B cell (primary cell): Measurements from ENCODE around the gene COQ3. TPM values are rescaled to one million over a fixed set of nuclear protein-coding genes. Genes with fewer than 3 reads are reported as not detected.

Experiments
- ATAC-seq: fragments of 200-7000 bp; cut with Tn5 transposase; one replicate; pipeline ENCODE4 v1.10.0; 2021; ENCODE audit warnings: low read depth, mild to moderate bottlenecking, moderate number of reproducible peaks, moderate library complexity
- CTCF ChIA-PET: fragments of 350-600 bp; sonication (Branson Sonifier 250); formaldehyde crosslinking; loops from one replicate; lab custom pipeline; 2021; ENCODE audit warnings: antibody characterized with exemption, inconsistent platforms; lab: Charles Lee
- POLR2A ChIA-PET: fragments of 350-600 bp; sonication (Branson Sonifier 250); formaldehyde crosslinking; loops from one replicate; lab custom pipeline; 2021; ENCODE audit warnings: antibody characterized with exemption; lab: Charles Lee
- DNase-seq: peaks from one replicate; pipeline ENCODE4 v3.0.0; 2013
- H2AFZ ChIP-seq: 2 replicates; pipeline ENCODE4 v1.6.1; 2012; ENCODE audit warnings: mild to moderate bottlenecking, low read depth, low read length; ENCODE audit not compliant: insufficient read depth, poor library complexity, severe bottlenecking
- H3K27ac ChIP-seq, 2 donors: 1 replicate in 1 of 2; 2 replicates in 1 of 2; pipeline ENCODE4 v1.5.1; 2012 to 2013; ENCODE audit warnings: low read length in 2 of 2, mild to moderate bottlenecking in 2 of 2, moderate library complexity in 1 of 2
- H3K27me3 ChIP-seq, 4 experiments: fragments of 200-600 bp in 1 of 4; sonication (generic) in 1 of 4; replicated peaks in 1 of 4; 1 replicate in 2 of 4; 2 replicates in 2 of 4; pipeline versions ENCODE4 v1.6.1 to v1.7.0; 2013 to 2016; ENCODE audit warnings: low read length in 3 of 4, mild to moderate bottlenecking in 2 of 4, mixed read lengths in 1 of 4, moderate library complexity in 1 of 4; ENCODE audit not compliant: insufficient read depth in 4 of 4, control insufficient read depth in 3 of 4; ENCODE audit errors: control extremely low read depth in 1 of 4
- H3K36me3 ChIP-seq, 2 experiments: replicated peaks in 1 of 2; 1 replicate in 1 of 2; 2 replicates in 1 of 2; pipeline versions ENCODE4 v1.6.1 to v1.7.1; 2013; ENCODE audit warnings: low read length in 1 of 2; ENCODE audit not compliant: insufficient read depth in 2 of 2, control insufficient read depth in 1 of 2; ENCODE audit errors: control extremely low read depth in 1 of 2, extremely low read depth in 1 of 2
- H3K4me1 ChIP-seq, 2 donors: fragments of 200-600 bp in 1 of 2; sonication (generic) in 1 of 2; 1 replicate in 1 of 2; 2 replicates in 1 of 2; pipeline versions ENCODE4 v1.5.1 to v1.6.1; 2013 to 2017; ENCODE audit warnings: low read length in 2 of 2; ENCODE audit not compliant: control insufficient read depth in 2 of 2, insufficient read depth in 2 of 2
- H3K4me2 ChIP-seq: replicated peaks from 2 replicates; pipeline ENCODE3; 2012; ENCODE audit warnings: mild to moderate bottlenecking, low read depth, low read length; ENCODE audit not compliant: poor library complexity, severe bottlenecking
- H3K4me3 ChIP-seq, 5 experiments: fragments of 200-600 bp in 1 of 5; sonication (generic) in 1 of 5; 1 replicate in 3 of 5; 2 replicates in 2 of 5; pipeline versions ENCODE4 v1.5.1 to v1.7.0; 2011 to 2016; ENCODE audit warnings: low read length in 4 of 5, mild to moderate bottlenecking in 4 of 5, low read depth in 2 of 5, control low read depth in 1 of 5, moderate library complexity in 1 of 5; ENCODE audit not compliant: insufficient read depth in 1 of 5; ENCODE audit errors: control extremely low read depth in 1 of 5, extremely low read depth in 1 of 5
- H3K79me2 ChIP-seq: fragments of 200-600 bp; sonication (generic); one replicate; pipeline ENCODE4 v1.6.0; 2016; ENCODE audit warnings: low read length; ENCODE audit not compliant: control insufficient read depth, insufficient read depth
- H3K9ac ChIP-seq: fragments of 200-600 bp; sonication (generic); 2 replicates; pipeline ENCODE4 v1.6.1; 2017; ENCODE audit warnings: mild to moderate bottlenecking, low read length, moderate library complexity
- H3K9me3 ChIP-seq, 3 donors: one replicate each; pipeline versions ENCODE4 v1.6.1 to v1.7.1; 2013; ENCODE audit warnings: low read length in 2 of 3; ENCODE audit not compliant: control insufficient read depth in 2 of 3, insufficient read depth in 1 of 3; ENCODE audit errors: control extremely low read depth in 1 of 3
- H4K20me1 ChIP-seq: 2 replicates; pipeline ENCODE4 v1.6.0; 2012; ENCODE audit warnings: mild to moderate bottlenecking, low read length; ENCODE audit not compliant: insufficient read depth, control insufficient read depth, poor library complexity, severe bottlenecking
- H3K27ac Mint-ChIP-seq: one replicate; pipeline ENCODE4 v1.8.0; 2021; ENCODE audit warnings: mixed read lengths
- H3K27me3 Mint-ChIP-seq: one replicate; pipeline ENCODE4 v1.8.0; 2021; ENCODE audit warnings: mixed read lengths
- H3K4me1 Mint-ChIP-seq: one replicate; pipeline ENCODE4 v1.8.0; 2021; ENCODE audit warnings: mixed read lengths
- H3K4me3 Mint-ChIP-seq: one replicate; pipeline ENCODE4 v1.8.0; 2021; ENCODE audit warnings: mixed read lengths
- H3K9me3 Mint-ChIP-seq: one replicate; pipeline ENCODE4 v1.8.0; 2022; ENCODE audit warnings: mixed read lengths; ENCODE audit not compliant: insufficient read depth
- EZH2 ChIP-seq: IDR thresholded peaks from 2 replicates; pipeline ENCODE4 v1.6.1; 2012; ENCODE audit warnings: borderline replicate concordance, low read depth, mild to moderate bottlenecking, moderate library complexity, low read length; ENCODE audit not compliant: insufficient read depth, poor library complexity, severe bottlenecking
- WGBS: methylation state at CpG from one replicate; pipeline ENCODE4 v1.1.5; 2013; ENCODE audit warnings: missing lambda C conversion rate; ENCODE audit not compliant: insufficient coverage; 5-methylcytosine and 5-hydroxymethylcytosine counted together
- intact Hi-C: fragments of 100-400 bp; cut with micrococcal nuclease; formaldehyde crosslinking; loops from one replicate; pipeline ENCODE4 v1.10.0; 2022
- polyA plus RNA-seq: library from polyadenylated mRNA; depleted of rRNA; stranded (reverse); fragments of >200 nt; gene quantifications from 2 replicates; pipeline ENCODE4 v1.2.3, GENCODE V29; 2012
- total RNA-seq, 2 donors: library from RNA; stranded (reverse); fragments of 120-200 nt in 1 of 2; gene quantifications; 1 replicate in 1 of 2; 2 replicates in 1 of 2; pipeline versions ENCODE4 v1.2.3 to v1.2.4, GENCODE V29; 2013 to 2022
- TF ChIP-seq, protein P1 (sequence below): fragments of 200-600 bp; IDR thresholded peaks from one replicate; pipeline ENCODE4 v1.8.0; 2022; ENCODE audit warnings: antibody characterized with exemption, mild to moderate bottlenecking

Gene COQ3
- total and polyA plus RNA-seq, 2 donors (not counting 1 experiment from before 2014, with no cell fraction given), result 2.9 to 3.1 TPM

GRCh38 chr6:99426451-99426757, 32.4 kb upstream of the COQ3 start:
- Mint-ChIP-seq H3K4me3 (peak overlapping the region; percentile 99), H3K27ac (peak overlapping the region; percentile 100), H3K9me3 (no peaks in the 10 kb centered on the region), H3K27me3 (no peaks in the 10 kb centered on the region), H3K4me1 (peaks cover 48% of the 10 kb centered on the region)
- Histone ChIP-seq H3K27me3 (no peaks in the 10 kb centered on the region), H3K27ac (peak overlapping the region in 1 of 2 donors; percentile 97), H3K36me3 (peaks cover 3 to 6% of the 10 kb centered on the region in 2 experiments), H3K4me2 (peak overlapping the region; percentile 72), H3K79me2 (peaks cover 52% of the 10 kb centered on the region), H3K4me1 (peaks cover 37% of the 10 kb centered on the region in 2 donors), H3K9ac (peak overlapping the region; percentile 100), H3K4me3 (peak overlapping the region; percentile 75 to 100 (median 99)), H4K20me1 (peaks cover 32% of the 10 kb centered on the region), H3K9me3 (no peaks in the 10 kb centered on the region), H2AFZ (peak overlapping the region; percentile 99)
- ATAC-seq (no peak), DNase-seq (no peak)
- TF ChIP-seq, protein P1, sequence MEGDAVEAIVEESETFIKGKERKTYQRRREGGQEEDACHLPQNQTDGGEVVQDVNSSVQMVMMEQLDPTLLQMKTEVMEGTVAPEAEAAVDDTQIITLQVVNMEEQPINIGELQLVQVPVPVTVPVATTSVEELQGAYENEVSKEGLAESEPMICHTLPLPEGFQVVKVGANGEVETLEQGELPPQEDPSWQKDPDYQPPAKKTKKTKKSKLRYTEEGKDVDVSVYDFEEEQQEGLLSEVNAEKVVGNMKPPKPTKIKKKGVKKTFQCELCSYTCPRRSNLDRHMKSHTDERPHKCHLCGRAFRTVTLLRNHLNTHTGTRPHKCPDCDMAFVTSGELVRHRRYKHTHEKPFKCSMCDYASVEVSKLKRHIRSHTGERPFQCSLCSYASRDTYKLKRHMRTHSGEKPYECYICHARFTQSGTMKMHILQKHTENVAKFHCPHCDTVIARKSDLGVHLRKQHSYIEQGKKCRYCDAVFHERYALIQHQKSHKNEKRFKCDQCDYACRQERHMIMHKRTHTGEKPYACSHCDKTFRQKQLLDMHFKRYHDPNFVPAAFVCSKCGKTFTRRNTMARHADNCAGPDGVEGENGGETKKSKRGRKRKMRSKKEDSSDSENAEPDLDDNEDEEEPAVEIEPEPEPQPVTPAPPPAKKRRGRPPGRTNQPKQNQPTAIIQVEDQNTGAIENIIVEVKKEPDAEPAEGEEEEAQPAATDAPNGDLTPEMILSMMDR, result no peak
- no peak for TF ChIP-seq EZH2
- 62% methylated on average over 3 of the region's 4 CpGs for WGBS
- CTCF ChIA-PET, result interaction anchor here (0.7 to 2.4 kb wide), 7 partner anchors 14 to 96 kb away, joined by 3 to 12 read pairs (median 4); partner anchors contain the start of gene COQ3
- POLR2A ChIA-PET, result no interaction called here
- intact Hi-C loops, result loop anchor here (2.0 kb wide), 1 partner anchor 98 kb away; no protein-coding TSS in a partner anchor

GRCh38 chr6:99425647-99426450, 31.9 kb upstream of the COQ3 start:
- WGBS, result 3% methylated on average over 18 of the region's 29 CpGs
- Histone ChIP-seq H3K4me1 (peaks cover 42 to 43% of the 10 kb centered on the region in 2 donors), H3K79me2 (peaks cover 57% of the 10 kb centered on the region), H3K27me3 (no peaks in the 10 kb centered on the region), H3K27ac (peak overlapping the region; percentile 97 to 100), H3K9ac (peak overlapping the region; percentile 100), H3K4me2 (peak overlapping the region; percentile 72), H2AFZ (peak overlapping the region; percentile 99), H4K20me1 (peaks cover 37% of the 10 kb centered on the region), H3K36me3 (peaks cover 7 to 9% of the 10 kb centered on the region in 2 experiments), H3K4me3 (peak overlapping the region; percentile 75 to 100 (median 99)), H3K9me3 (no peaks in the 10 kb centered on the region)
- TF ChIP-seq, protein P1, result peak; percentile 5
- TF ChIP-seq EZH2, result no peak
- H3K4me1 Mint-ChIP-seq, result peaks cover 54% of the 10 kb centered on the region
- peak overlapping the region; percentile 99 for H3K4me3 Mint-ChIP-seq
- ChIA-PET POLR2A (interaction anchor here (0.9 to 1.0 kb wide), 3 partner anchors 30 to 143 kb away, joined by 3 to 7 read pairs (median 5); partner anchors contain the start of gene CCNC), CTCF (interaction anchor here (0.7 to 2.4 kb wide), 9 partner anchors 8 to 95 kb away, joined by 3 to 12 read pairs (median 4); partner anchors contain the start of gene COQ3)
- peak overlapping the region; percentile 100 for H3K27ac Mint-ChIP-seq
- no peak for DNase-seq
- intact Hi-C loops, result loop anchor here (1.0 to 2.0 kb wide), 5 partner anchors 32 to 142 kb away; partner anchors contain the start of genes CCNC, COQ3 and USP45
- H3K27me3 Mint-ChIP-seq, result no peaks in the 10 kb centered on the region
- H3K9me3 Mint-ChIP-seq, result no peaks in the 10 kb centered on the region
- peak; percentile 50 for ATAC-seq
